ENCODE measurements around the gene MKKS. TPM values are rescaled to one million over a fixed set of nuclear protein-coding genes. Genes with fewer than 3 reads are reported as not detected.

Gene MKKS
- total RNA-seq, 1 donor from 2014 or later: 36.3 TPM

DNA sequence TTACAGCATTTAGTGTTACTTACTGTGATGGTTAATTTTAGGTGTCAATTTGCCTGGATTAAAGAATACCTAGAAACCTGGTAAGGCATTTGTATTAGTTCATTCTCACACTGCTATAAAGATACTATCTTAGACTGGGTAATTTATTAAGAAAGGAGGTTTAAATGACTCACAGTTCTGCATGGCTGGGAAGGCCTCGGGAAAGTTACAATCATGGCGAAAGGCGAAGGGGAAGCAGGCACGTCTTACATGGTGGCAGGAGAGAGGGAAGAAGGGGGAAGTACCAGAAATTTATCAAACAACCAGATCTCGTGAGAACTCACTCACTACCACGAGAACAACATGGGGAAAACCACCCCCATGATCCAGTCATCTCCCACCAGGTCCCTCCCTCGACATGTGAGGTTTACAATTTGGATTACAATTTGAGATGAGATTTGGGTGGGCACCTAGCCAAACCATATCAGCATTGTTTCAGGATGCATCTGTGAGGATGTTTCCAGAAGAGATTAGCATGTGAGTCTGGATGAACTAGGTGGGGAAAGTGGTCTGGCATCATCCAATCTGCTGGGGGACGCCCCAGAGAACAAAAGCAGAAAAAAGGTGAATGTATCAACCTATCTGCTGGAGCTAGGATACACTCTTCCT, 76.8 kb downstream of the MKKS start:
- Histone ChIP-seq H3K4me2 (no peak overlapping the region), H2AFZ (replicated peaks) (no peak overlapping the region)
- H3K4me3 Mint-ChIP-seq: no peak overlapping the region

DNA sequence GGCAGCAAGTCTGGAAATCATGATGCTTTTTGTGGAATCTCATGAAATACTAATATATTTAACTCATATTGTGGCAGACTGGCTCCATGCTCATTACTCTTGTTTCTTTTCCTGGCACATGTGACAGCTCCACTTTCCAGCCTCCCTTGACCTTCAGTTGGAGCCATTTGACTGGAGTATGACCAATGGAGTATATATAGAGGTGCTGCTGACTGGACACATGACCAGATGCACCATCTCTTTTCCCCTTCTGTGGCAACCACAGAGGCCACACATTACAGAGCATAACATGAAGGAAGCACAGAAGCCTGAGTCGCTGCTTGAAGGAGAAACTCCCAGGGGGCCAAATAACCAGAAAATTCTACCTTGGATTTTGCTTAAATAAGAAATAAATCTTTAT, 77.4 kb downstream of the MKKS start:
- Histone ChIP-seq H3K4me1 (peaks cover 17% of the 10 kb centered on the region), H3K4me2 (no peak overlapping the region), H2AFZ (replicated peaks) (no peak overlapping the region), H3K36me3 (no peaks in the 10 kb centered on the region), H4K20me1 (ENCODE audit: low read depth) (no peaks in the 10 kb centered on the region), H3K27ac (no peak overlapping the region), H3K4me3 (no peak overlapping the region), H3F3A (ENCODE audit: low read depth) (peaks cover 12% of the 10 kb centered on the region), H3K9me3 (ENCODE audit: low read depth) (no peaks in the 10 kb centered on the region), H3K27me3 (no peaks in the 10 kb centered on the region), H3K9ac (no peak overlapping the region), H3K79me2 (ENCODE audit: low read depth) (no peaks in the 10 kb centered on the region)
- no peaks in the 10 kb centered on the region for H3K9me3 Mint-ChIP-seq
- H3K4me1 Mint-ChIP-seq: peaks cover 15% of the 10 kb centered on the region
- H3K4me3 Mint-ChIP-seq: no peak overlapping the region
- H3K36me3 Mint-ChIP-seq: no peaks in the 10 kb centered on the region
- no peak for DNase-seq (ENCODE audit: low spot score)
- TF ChIP-seq, protein P1, sequence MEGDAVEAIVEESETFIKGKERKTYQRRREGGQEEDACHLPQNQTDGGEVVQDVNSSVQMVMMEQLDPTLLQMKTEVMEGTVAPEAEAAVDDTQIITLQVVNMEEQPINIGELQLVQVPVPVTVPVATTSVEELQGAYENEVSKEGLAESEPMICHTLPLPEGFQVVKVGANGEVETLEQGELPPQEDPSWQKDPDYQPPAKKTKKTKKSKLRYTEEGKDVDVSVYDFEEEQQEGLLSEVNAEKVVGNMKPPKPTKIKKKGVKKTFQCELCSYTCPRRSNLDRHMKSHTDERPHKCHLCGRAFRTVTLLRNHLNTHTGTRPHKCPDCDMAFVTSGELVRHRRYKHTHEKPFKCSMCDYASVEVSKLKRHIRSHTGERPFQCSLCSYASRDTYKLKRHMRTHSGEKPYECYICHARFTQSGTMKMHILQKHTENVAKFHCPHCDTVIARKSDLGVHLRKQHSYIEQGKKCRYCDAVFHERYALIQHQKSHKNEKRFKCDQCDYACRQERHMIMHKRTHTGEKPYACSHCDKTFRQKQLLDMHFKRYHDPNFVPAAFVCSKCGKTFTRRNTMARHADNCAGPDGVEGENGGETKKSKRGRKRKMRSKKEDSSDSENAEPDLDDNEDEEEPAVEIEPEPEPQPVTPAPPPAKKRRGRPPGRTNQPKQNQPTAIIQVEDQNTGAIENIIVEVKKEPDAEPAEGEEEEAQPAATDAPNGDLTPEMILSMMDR (IDR thresholded peaks at IDR 0.05): no peak
- TF ChIP-seq EZH2phosphoT487 (IDR thresholded peaks at IDR 0.05) (no peak), EZH2 (IDR thresholded peaks at IDR 0.05) (no peak)
- H3K27ac Mint-ChIP-seq: no peak overlapping the region
- H3K27me3 Mint-ChIP-seq (ENCODE audit: insufficient read depth, low read depth): no peaks in the 10 kb centered on the region

More for the DNA sequence above, 76.8 kb downstream of the MKKS start:
- Histone ChIP-seq H3K27me3 (no peaks in the 10 kb centered on the region), H3K36me3 (no peaks in the 10 kb centered on the region), H3K4me3 (no peak overlapping the region), H3K27ac (no peak overlapping the region), H3K79me2 (ENCODE audit: low read depth) (no peaks in the 10 kb centered on the region), H3F3A (ENCODE audit: low read depth) (peaks cover 12% of the 10 kb centered on the region), H3K9ac (no peak overlapping the region), H4K20me1 (ENCODE audit: low read depth) (no peaks in the 10 kb centered on the region), H3K4me1 (peaks cover 15% of the 10 kb centered on the region), H3K9me3 (ENCODE audit: low read depth) (no peaks in the 10 kb centered on the region)
- Mint-ChIP-seq H3K9me3 (no peaks in the 10 kb centered on the region), H3K27me3 (ENCODE audit: insufficient read depth, low read depth) (no peaks in the 10 kb centered on the region), H3K4me1 (peaks cover 13% of the 10 kb centered on the region), H3K27ac (no peak overlapping the region), H3K36me3 (no peaks in the 10 kb centered on the region)
- TF ChIP-seq EZH2phosphoT487 (IDR thresholded peaks at IDR 0.05) (no peak), EZH2 (IDR thresholded peaks at IDR 0.05) (no peak)
- TF ChIP-seq, protein P1 (IDR thresholded peaks at IDR 0.05): no peak
- no peak for DNase-seq (ENCODE audit: low spot score)

DNA sequence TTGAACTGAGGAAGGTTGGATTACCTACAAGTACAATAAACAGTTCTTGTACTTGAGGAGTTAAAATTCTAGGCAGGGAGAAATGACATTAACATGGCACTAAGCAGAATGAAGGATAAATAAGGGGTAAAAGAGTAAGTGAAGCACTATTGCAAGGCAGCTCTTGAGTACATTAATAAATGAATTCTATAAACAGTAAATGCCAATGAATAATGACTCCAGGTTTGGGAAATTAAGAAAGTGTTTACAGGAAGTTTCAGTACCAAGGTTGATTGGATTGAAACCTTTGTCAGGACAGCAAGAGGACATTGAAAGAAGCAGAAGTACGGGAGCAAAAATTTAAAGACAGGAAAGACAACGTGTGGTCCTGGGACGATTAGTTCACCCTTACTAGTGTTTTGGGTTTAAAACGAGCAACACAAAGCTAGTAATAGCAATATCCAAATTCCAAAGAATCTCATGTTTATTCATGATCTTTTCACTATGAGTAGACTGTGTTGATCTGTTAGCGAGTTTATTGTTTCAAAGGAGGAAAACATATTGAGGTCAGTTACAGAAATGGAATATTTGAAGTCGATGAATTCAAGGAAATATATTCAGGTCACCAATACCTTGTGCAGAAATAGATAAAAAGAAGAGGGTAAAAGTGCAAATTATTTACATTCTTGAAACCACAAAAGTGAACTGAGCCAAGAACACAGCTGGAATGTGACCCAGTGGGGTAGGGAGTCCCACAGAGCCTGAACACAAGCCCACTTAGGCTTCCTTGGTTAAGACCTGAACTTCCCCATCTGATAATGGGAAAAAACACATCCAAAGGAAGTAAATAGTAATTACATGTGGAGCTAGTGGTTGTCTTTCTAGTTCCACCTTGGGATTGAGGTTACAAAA, 80.8 kb downstream of the MKKS start:
- no peaks in the 10 kb centered on the region for H3K79me2 ChIP-seq (ENCODE audit: low read depth)
- no peak overlapping the region for H3K4me3 ChIP-seq
- Mint-ChIP-seq H3K27me3 (ENCODE audit: insufficient read depth, low read depth) (peaks cover 3% of the 10 kb centered on the region), H3K9me3 (no peaks in the 10 kb centered on the region), H3K4me3 (no peak overlapping the region), H3K4me1 (peaks cover 15% of the 10 kb centered on the region), H3K36me3 (no peaks in the 10 kb centered on the region), H3K27ac (no peak overlapping the region)
- peaks cover 12% of the 10 kb centered on the region for H3F3A ChIP-seq (ENCODE audit: low read depth)
- H3K9ac ChIP-seq: no peak overlapping the region
- no peaks in the 10 kb centered on the region for H3K27me3 ChIP-seq
- no peak overlapping the region for H3K27ac ChIP-seq
- peaks cover 17% of the 10 kb centered on the region for H3K4me1 ChIP-seq
- TF ChIP-seq, protein P1 (IDR thresholded peaks at IDR 0.05): no peak
- no peak for TF ChIP-seq EZH2 (IDR thresholded peaks at IDR 0.05)
- TF ChIP-seq EZH2phosphoT487 (IDR thresholded peaks at IDR 0.05): no peak
- DNase-seq (ENCODE audit: low spot score): peak; percentile 19
- no peaks in the 10 kb centered on the region for H3K36me3 ChIP-seq
- peak overlapping the region; percentile 31 for H3K4me2 ChIP-seq
- no peaks in the 10 kb centered on the region for H4K20me1 ChIP-seq (ENCODE audit: low read depth)
- no peaks in the 10 kb centered on the region for H3K9me3 ChIP-seq (ENCODE audit: low read depth)
- no peak overlapping the region for H2AFZ ChIP-seq (replicated peaks)

Other genes with a start within 250 kb of the MKKS start
- not detected in 2 replicates for gene SNAP25, start 215.4 kb downstream of the MKKS start, total RNA-seq (ENCODE audit: low replicate concordance)
- gene SLX4IP, start 1.1 kb upstream of the MKKS start, total RNA-seq (ENCODE audit: low replicate concordance): 7.7 and 9.5 TPM in 2 replicates
- gene JAG1, start 239.8 kb upstream of the MKKS start, total RNA-seq (ENCODE audit: low replicate concordance): 121 and 129 TPM in 2 replicates